ENCODE data around the gene ALKBH2. TPM values are rescaled to one million over a fixed set of nuclear protein-coding genes. Genes with fewer than 3 reads are reported as not detected.

Gene ALKBH2
- polyA plus RNA-seq, 3 donors: 3.7 to 13.0 (median 4.5) TPM

- Histone ChIP-seq H3K27ac (ENCODE audit: low read depth in 1 of 2, low read length in 2 of 2) (no peak overlapping the region), H3K9ac (ENCODE audit: insufficient read depth, low read length, poor library complexity, severe bottlenecking) (no peak overlapping the region), H3K9me3 (replicated peaks in 1 of 2; ENCODE audit: control insufficient read depth in 1 of 2, insufficient read depth in 1 of 2, low read length in 2 of 2) (no peaks in the 10 kb centered on the region), H3K36me3 (replicated peaks in 1 of 2; ENCODE audit: control insufficient read depth in 1 of 2, insufficient read depth in 2 of 2, low read length in 2 of 2) (peaks cover 78 to 90% of the 10 kb centered on the region in 2 donors), H3K79me2 (ENCODE audit: insufficient read depth, low read length) (no peaks in the 10 kb centered on the region), H3K4me1 (ENCODE audit: control insufficient read depth in 1 of 2, insufficient read depth in 2 of 2, low read length in 2 of 2) (no peaks in the 10 kb centered on the region), H3K4me2 (replicated peaks; ENCODE audit: extremely low read depth, low read length, poor library complexity, severe bottlenecking) (no peak overlapping the region), H3K27me3 (ENCODE audit: control insufficient read depth in 2 of 2, insufficient read depth in 2 of 2, low read length in 2 of 2) (no peaks in the 10 kb centered on the region), H4K20me1 (ENCODE audit: insufficient read depth, low read length) (no peaks in the 10 kb centered on the region), H2AFZ (ENCODE audit: insufficient read depth, low read depth, low read length, poor library complexity, severe bottlenecking) (no peak overlapping the region), H3K4me3 (replicated peaks in 1 of 3; ENCODE audit: low read depth in 2 of 3, low read length in 3 of 3) (no peak overlapping the region)
- intact Hi-C loops (cut with micrococcal nuclease): loop anchor here in 1 of 2 donors (10.0 kb wide), 1 partner anchor 121 kb away; no protein-coding TSS in a partner anchor
- H3K9me3 Mint-ChIP-seq: no peaks in the 10 kb centered on the region
- no peak for TF ChIP-seq CTCF (IDR thresholded peaks at IDR 0.05)
- DNase-seq: no peak
- no peaks in the 10 kb centered on the region for H3K4me1 Mint-ChIP-seq
- H3K36me3 Mint-ChIP-seq: peaks cover 69 to 79% of the 10 kb centered on the region in 2 donors
- 97% methylated on average over 11 of the region's 11 CpGs for WGBS (ENCODE audit: insufficient coverage)
- peaks cover 0 to 2% (median 0%) of the 10 kb centered on the region in 3 donors for H3K27me3 Mint-ChIP-seq (ENCODE audit: low read depth in 3 of 3)
- H3K27ac Mint-ChIP-seq: no peak overlapping the region
- no peak overlapping the region for H3K4me3 Mint-ChIP-seq
Measured at GRCh38 chr12:109085590-109085989, 7.7 kb downstream of the ALKBH2 start.

GRCh38 chr12:109084425-109084824 lies 8.8 kb downstream of the ALKBH2 start:
- Mint-ChIP-seq H3K4me3 (no peak overlapping the region), H3K27ac (no peak overlapping the region), H3K9me3 (no peaks in the 10 kb centered on the region), H3K4me1 (no peaks in the 10 kb centered on the region), H3K36me3 (peaks cover 76 to 80% of the 10 kb centered on the region in 2 donors), H3K27me3 (ENCODE audit: low read depth in 3 of 3) (no peaks in the 10 kb centered on the region)
- Histone ChIP-seq H3K36me3 (replicated peaks in 1 of 2; ENCODE audit: control insufficient read depth in 1 of 2, insufficient read depth in 2 of 2, low read length in 2 of 2) (peaks cover 76 to 93% of the 10 kb centered on the region in 2 donors), H3K9ac (ENCODE audit: insufficient read depth, low read length, poor library complexity, severe bottlenecking) (no peak overlapping the region), H3K79me2 (ENCODE audit: insufficient read depth, low read length) (no peaks in the 10 kb centered on the region), H3K27ac (ENCODE audit: low read depth in 1 of 2, low read length in 2 of 2) (no peak overlapping the region), H3K4me2 (replicated peaks; ENCODE audit: extremely low read depth, low read length, poor library complexity, severe bottlenecking) (no peak overlapping the region), H2AFZ (ENCODE audit: insufficient read depth, low read depth, low read length, poor library complexity, severe bottlenecking) (no peak overlapping the region), H3K27me3 (ENCODE audit: control insufficient read depth in 2 of 2, insufficient read depth in 2 of 2, low read length in 2 of 2) (no peaks in the 10 kb centered on the region), H4K20me1 (ENCODE audit: insufficient read depth, low read length) (no peaks in the 10 kb centered on the region), H3K9me3 (replicated peaks in 1 of 2; ENCODE audit: control insufficient read depth in 1 of 2, insufficient read depth in 1 of 2, low read length in 2 of 2) (no peaks in the 10 kb centered on the region), H3K4me3 (replicated peaks in 1 of 3; ENCODE audit: low read depth in 2 of 3, low read length in 3 of 3) (no peak overlapping the region), H3K4me1 (ENCODE audit: control insufficient read depth in 1 of 2, insufficient read depth in 2 of 2, low read length in 2 of 2) (no peaks in the 10 kb centered on the region)
- no peak for TF ChIP-seq CTCF (IDR thresholded peaks at IDR 0.05)
- intact Hi-C loops (cut with micrococcal nuclease): loop anchor here in 1 of 2 donors (10.0 kb wide), 1 partner anchor 120 kb away; no protein-coding TSS in a partner anchor
- no peak for DNase-seq
- WGBS (ENCODE audit: insufficient coverage): no CpG with 5 or more reads among the region's 2 CpGs
